Smooth muscle cell (in vitro differentiated cells): ENCODE results near the gene LNX1. TPM values are rescaled to one million over a fixed set of nuclear protein-coding genes. Genes with fewer than 3 reads are reported as not detected.

ENCODE experiments used
- DNase-seq: peaks from one replicate; lab custom pipeline; 2025; ENCODE audit not compliant: unreplicated experiment; lab: John Stamatoyannopoulos, UW
- H2AFZ ChIP-seq: fragments of 200-600 bp; sonication (generic); 2 replicates; pipeline ENCODE4 v1.6.0; 2016; ENCODE audit warnings: antibody characterized with exemption, low read depth, mild to moderate bottlenecking
- H3F3A ChIP-seq: fragments of 200-600 bp; sonication (generic); 2 replicates; pipeline ENCODE4 v1.6.0; 2017; ENCODE audit warnings: antibody characterized with exemption, low read depth
- H3K27ac ChIP-seq: fragments of 200-600 bp; sonication (generic); 2 replicates; pipeline ENCODE4 v1.5.1; 2016; ENCODE audit warnings: low read depth, mild to moderate bottlenecking
- H3K27me3 ChIP-seq: fragments of 200-600 bp; sonication (generic); 2 replicates; pipeline ENCODE4 v1.6.1; 2016; ENCODE audit warnings: low read depth, mild to moderate bottlenecking
- H3K36me3 ChIP-seq: fragments of 200-600 bp; sonication (generic); 2 replicates; pipeline ENCODE4 v1.5.1; 2016; ENCODE audit warnings: low read depth
- H3K4me1 ChIP-seq: fragments of 200-600 bp; sonication (generic); 2 replicates; pipeline ENCODE4 v1.5.1; 2016; ENCODE audit warnings: low read depth
- H3K4me2 ChIP-seq: fragments of 200-600 bp; sonication (generic); 2 replicates; pipeline ENCODE4 v1.6.0; 2016; ENCODE audit warnings: mild to moderate bottlenecking
- H3K4me3 ChIP-seq: fragments of 200-600 bp; sonication (generic); 2 replicates; pipeline ENCODE4 v1.5.1; 2016; ENCODE audit warnings: mild to moderate bottlenecking
- H3K79me2 ChIP-seq: fragments of 200-600 bp; sonication (generic); 2 replicates; pipeline ENCODE4 v1.6.0; 2016; ENCODE audit warnings: low read depth, mild to moderate bottlenecking
- H3K9ac ChIP-seq: fragments of 200-600 bp; sonication (generic); 2 replicates; pipeline ENCODE4 v1.6.0; 2016; ENCODE audit warnings: low read depth
- H3K9me3 ChIP-seq: fragments of 200-600 bp; sonication (generic); replicated peaks from 2 replicates; pipeline ENCODE4 v1.5.1; 2016; ENCODE audit warnings: low read depth
- H4K20me1 ChIP-seq: fragments of 200-600 bp; sonication (generic); 2 replicates; pipeline ENCODE4 v1.6.0; 2016; ENCODE audit warnings: low read depth
- CTCF ChIP-seq: fragments of 200-600 bp; sonication (generic); IDR thresholded peaks from 2 replicates; pipeline ENCODE4 v1.5.1; 2017; ENCODE audit warnings: borderline replicate concordance, mild to moderate bottlenecking, antibody characterized with exemption; ENCODE audit not compliant: insufficient read depth, poor library complexity, severe bottlenecking
- WGBS: methylation state at CpG from one replicate; pipeline ENCODE4 v1.1.7; 2016; ENCODE audit warnings: low lambda C conversion rate; 5-methylcytosine and 5-hydroxymethylcytosine counted together
- polyA plus RNA-seq: library from polyadenylated mRNA; unstranded; fragments of >200 nt; fragmentation: Nextera tagmentation; extraction: Ambion mirVana; gene quantifications from 2 replicates; pipeline ENCODE4 v1.2.1, GENCODE V29; 2016
- total RNA-seq: library from RNA; depleted of rRNA; stranded (reverse); fragments of >200 nt; gene quantifications from 2 replicates; pipeline ENCODE4 v1.2.3, GENCODE V29; 2014

The LNX1 gene
- total and polyA plus RNA-seq, 2 experiments from 2014 or later, result 2.3 to 4.3 TPM

GRCh38 chr4:53619431-53619830 is 28.1 kb upstream of the LNX1 start:
- Histone ChIP-seq H3K4me3 (no peak overlapping the region), H3K27me3 (no peaks in the 10 kb centered on the region), H2AFZ (no peak overlapping the region), H3K9ac (no peak overlapping the region), H3K4me2 (no peak overlapping the region), H3K4me1 (no peaks in the 10 kb centered on the region), H3K27ac (no peak overlapping the region), H4K20me1 (no peaks in the 10 kb centered on the region), H3K36me3 (no peaks in the 10 kb centered on the region), H3K79me2 (no peaks in the 10 kb centered on the region), H3F3A (peaks cover 4% of the 10 kb centered on the region), H3K9me3 (no peaks in the 10 kb centered on the region)
- WGBS, result 97% methylated on average over 3 of the region's 3 CpGs
- TF ChIP-seq CTCF, result no peak
- DNase-seq, result no peak

GRCh38 chr4:53618321-53618720 is 27.0 kb upstream of the LNX1 start:
- H3K4me1 ChIP-seq, result no peaks in the 10 kb centered on the region
- no peak overlapping the region for H2AFZ ChIP-seq
- no peak overlapping the region for H3K27ac ChIP-seq
- H3K4me3 ChIP-seq, result no peak overlapping the region
- no peak for TF ChIP-seq CTCF
- no peaks in the 10 kb centered on the region for H3K27me3 ChIP-seq
- H4K20me1 ChIP-seq, result no peaks in the 10 kb centered on the region
- H3K9me3 ChIP-seq, result no peaks in the 10 kb centered on the region
- peaks cover 4% of the 10 kb centered on the region for H3F3A ChIP-seq
- H3K36me3 ChIP-seq, result no peaks in the 10 kb centered on the region
- 85% methylated on average over 1 of the region's 1 CpG for WGBS
- no peaks in the 10 kb centered on the region for H3K79me2 ChIP-seq
- H3K4me2 ChIP-seq, result no peak overlapping the region
- no peak for DNase-seq
- H3K9ac ChIP-seq, result no peak overlapping the region

- Histone ChIP-seq H3K9me3 (no peaks in the 10 kb centered on the region), H3K4me1 (no peaks in the 10 kb centered on the region), H3K27ac (no peak overlapping the region), H3K4me3 (no peak overlapping the region), H3K9ac (no peak overlapping the region), H3K27me3 (no peaks in the 10 kb centered on the region), H3K36me3 (no peaks in the 10 kb centered on the region), H4K20me1 (no peaks in the 10 kb centered on the region), H3K79me2 (no peaks in the 10 kb centered on the region), H3K4me2 (peak overlapping the region; percentile 44), H2AFZ (peak overlapping the region; percentile 33), H3F3A (peaks cover 4% of the 10 kb centered on the region)
- TF ChIP-seq CTCF, result no peak
- DNase-seq, result no peak
Observed at GRCh38 chr4:53617101-53617680, 25.9 kb upstream of the LNX1 start.

- no peak for TF ChIP-seq CTCF
- Histone ChIP-seq H3K27ac (no peak overlapping the region), H3K9me3 (no peaks in the 10 kb centered on the region), H3F3A (peaks cover 4% of the 10 kb centered on the region), H3K36me3 (no peaks in the 10 kb centered on the region), H3K4me3 (no peak overlapping the region), H3K27me3 (no peaks in the 10 kb centered on the region), H3K4me1 (no peaks in the 10 kb centered on the region), H3K9ac (no peak overlapping the region), H2AFZ (no peak overlapping the region), H4K20me1 (no peaks in the 10 kb centered on the region), H3K4me2 (no peak overlapping the region), H3K79me2 (no peaks in the 10 kb centered on the region)
- WGBS, result 98% methylated on average over 2 of the region's 2 CpGs
- DNase-seq, result no peak
Observed at GRCh38 chr4:53616219-53616618, 24.9 kb upstream of the LNX1 start.
